Keratinocyte (primary cell): ENCODE measurements around the gene IFNL1. TPM values are rescaled to one million over a fixed set of nuclear protein-coding genes. Genes with fewer than 3 reads are reported as not detected.

Experiments used
- DNase-seq: peaks from one replicate; pipeline ENCODE4 v3.0.0-alpha.2; 2011; ENCODE audit warnings: low read depth, missing footprints, low spot score
- FAIRE-seq: peaks from 2 replicates; lab custom pipeline; 2011; peaks lifted over from hg19 to GRCh38; lab: Jason Lieb, UNC
- H2AFZ ChIP-seq: 2 replicates; pipeline ENCODE4 v1.6.0; 2012; ENCODE audit warnings: low read length, control low read depth, inconsistent platforms; ENCODE audit not compliant: control insufficient read depth
- H3K27ac ChIP-seq: 2 replicates; pipeline ENCODE4 v1.5.1; 2011; ENCODE audit warnings: low read length; ENCODE audit not compliant: control insufficient read depth, insufficient read depth
- H3K27me3 ChIP-seq: 3 replicates; pipeline ENCODE4 v1.6.0; 2011; ENCODE audit warnings: low read length; ENCODE audit not compliant: control insufficient read depth, insufficient read depth; ENCODE audit errors: extremely low read depth
- H3K36me3 ChIP-seq, 2 experiments: 2 replicates in 1 of 2; 3 replicates in 1 of 2; pipeline ENCODE4 v1.5.1; 2011; ENCODE audit warnings: low read length in 2 of 2, mild to moderate bottlenecking in 1 of 2; ENCODE audit not compliant: control insufficient read depth in 2 of 2, insufficient read depth in 2 of 2; ENCODE audit errors: extremely low read depth in 1 of 2
- H3K4me1 ChIP-seq: 3 replicates; pipeline ENCODE4 v1.5.1; 2011; ENCODE audit warnings: low read length; ENCODE audit not compliant: control insufficient read depth, insufficient read depth; ENCODE audit errors: extremely low read depth
- H3K4me2 ChIP-seq: 3 replicates; pipeline ENCODE4 v1.6.0; 2011; ENCODE audit warnings: low read depth, low read length; ENCODE audit not compliant: control insufficient read depth, insufficient read depth; ENCODE audit errors: extremely low read depth
- H3K4me3 ChIP-seq, 3 experiments: fragments of 200-600 bp in 1 of 3; sonication (generic) in 1 of 3; 2 replicates in 2 of 3; 3 replicates in 1 of 3; pipeline ENCODE4 v1.5.1; 2011 to 2016; ENCODE audit warnings: low read length in 3 of 3, mild to moderate bottlenecking in 3 of 3, control low read depth in 2 of 3, inconsistent platforms in 1 of 3, low read depth in 1 of 3, mixed read lengths in 1 of 3, mixed run types in 1 of 3, moderate library complexity in 1 of 3; ENCODE audit not compliant: control insufficient read depth in 2 of 3, insufficient read depth in 2 of 3; ENCODE audit errors: extremely low read depth in 1 of 3
- H3K79me2 ChIP-seq: 2 replicates; pipeline ENCODE4 v1.6.0; 2012; ENCODE audit warnings: low read length; ENCODE audit not compliant: control insufficient read depth, insufficient read depth
- H3K9ac ChIP-seq: 3 replicates; pipeline ENCODE4 v1.6.0; 2011; ENCODE audit warnings: low read length; ENCODE audit not compliant: control insufficient read depth, insufficient read depth; ENCODE audit errors: extremely low read depth
- H3K9me1 ChIP-seq: 3 replicates; pipeline ENCODE4 v1.6.0; 2011; ENCODE audit warnings: low read length; ENCODE audit not compliant: control insufficient read depth, insufficient read depth; ENCODE audit errors: extremely low read depth
- H3K9me3 ChIP-seq: 2 replicates; pipeline ENCODE4 v1.5.1; 2012; ENCODE audit warnings: low read depth, low read length; ENCODE audit not compliant: control insufficient read depth
- H4K20me1 ChIP-seq: 3 replicates; pipeline ENCODE4 v1.6.0; 2011; ENCODE audit warnings: low read length; ENCODE audit not compliant: control insufficient read depth, insufficient read depth; ENCODE audit errors: extremely low read depth
- CTCF ChIP-seq, 3 experiments: IDR thresholded peaks in 1 of 3; conservative IDR thresholded peaks in 1 of 3; optimal IDR thresholded peaks in 1 of 3; 2 replicates in 2 of 3; 3 replicates in 1 of 3; pipeline versions ENCODE3 to v1.5.1; 2011; ENCODE audit warnings: low read length in 3 of 3, mild to moderate bottlenecking in 3 of 3, moderate library complexity in 2 of 3, control low read depth in 1 of 3, inconsistent platforms in 1 of 3; ENCODE audit not compliant: insufficient read depth in 2 of 3; ENCODE audit errors: extremely low read depth in 1 of 3
- EZH2 ChIP-seq: IDR thresholded peaks from one replicate; pipeline ENCODE4 v1.6.1; 2012; ENCODE audit warnings: inconsistent platforms, mild to moderate bottlenecking, low read length, moderate library complexity
- dilution Hi-C: fragments of 300-500 bp; cut with MboI; formaldehyde crosslinking; loops from one replicate; pipeline ENCODE4 v1.7.0; 2020; ENCODE audit warnings: low sequenced_read_pairs; ENCODE audit not compliant: extremely low pct_ligation_motif_present
- polyA plus RNA-seq, 5 experiments: library from polyadenylated mRNA; depleted of rRNA in 3 of 5; stranded (reverse) in 3 of 5; stranded (forward) in 1 of 5; unstranded in 1 of 5; fragments of >200 nt; gene quantifications; 1 replicate in 1 of 5; 2 replicates in 3 of 5; 3 replicates in 1 of 5; pipeline versions ENCODE4 v1.2.1 to v1.2.3, GENCODE V29; 2011 to 2012; ENCODE audit warnings: missing spikeins in 2 of 5, low read depth in 1 of 5, low replicate concordance in 1 of 5

IFNL1 gene
- polyA plus RNA-seq, 1 donor (not counting 4 experiments of a cell fraction or from before 2014, with no cell fraction given): not detected

GRCh38 chr19:39317476-39317875 is 21.3 kb downstream of the IFNL1 start:
- Histone ChIP-seq H3K4me2 (no peak overlapping the region), H3K9me3 (no peaks in the 10 kb centered on the region), H3K4me3 (no peak overlapping the region), H3K79me2 (no peaks in the 10 kb centered on the region), H2AFZ (no peak overlapping the region), H3K27ac (no peak overlapping the region), H3K9me1 (no peaks in the 10 kb centered on the region), H4K20me1 (peaks cover 3% of the 10 kb centered on the region), H3K9ac (no peak overlapping the region), H3K27me3 (peaks cover 20% of the 10 kb centered on the region), H3K36me3 (no peaks in the 10 kb centered on the region), H3K4me1 (no peaks in the 10 kb centered on the region)
- FAIRE-seq: no peak
- TF ChIP-seq EZH2: no peak
- no peak for TF ChIP-seq CTCF (optimal IDR thresholded peaks at IDR 0.05 in 1 of 3, IDR thresholded peaks at IDR 0.05 in 1 of 3, conservative IDR thresholded peaks at IDR 0.05 in 1 of 3; ENCODE audit: extremely low read depth in 1 of 3, insufficient read depth in 2 of 3, low read length in 3 of 3)
- DNase-seq: no peak
- dilution Hi-C loops: no loop called here

- no peak overlapping the region for H3K27ac ChIP-seq
- TF ChIP-seq EZH2 (no peak), CTCF (optimal IDR thresholded peaks at IDR 0.05 in 1 of 3, IDR thresholded peaks at IDR 0.05 in 1 of 3, conservative IDR thresholded peaks at IDR 0.05 in 1 of 3; ENCODE audit: extremely low read depth in 1 of 3, insufficient read depth in 2 of 3, low read length in 3 of 3) (no peak)
- no peak overlapping the region for H2AFZ ChIP-seq
- H3K9ac ChIP-seq: no peak overlapping the region
- no peak overlapping the region for H3K4me2 ChIP-seq
- H3K79me2 ChIP-seq: no peaks in the 10 kb centered on the region
- peaks cover 3% of the 10 kb centered on the region for H4K20me1 ChIP-seq
- no peaks in the 10 kb centered on the region for H3K9me3 ChIP-seq
- H3K36me3 ChIP-seq: no peaks in the 10 kb centered on the region
- FAIRE-seq: no peak
- H3K4me3 ChIP-seq: no peak overlapping the region
- no peaks in the 10 kb centered on the region for H3K4me1 ChIP-seq
- dilution Hi-C loops: no loop called here
- peaks cover 20% of the 10 kb centered on the region for H3K27me3 ChIP-seq
- H3K9me1 ChIP-seq: no peaks in the 10 kb centered on the region
- no peak for DNase-seq
Observed at GRCh38 chr19:39318071-39318470, 21.9 kb downstream of the IFNL1 start.
